ENCODE data around the gene TET3. TPM values are rescaled to one million over a fixed set of nuclear protein-coding genes. Genes with fewer than 3 reads are reported as not detected.

The TET3 gene
- total RNA-seq, 2 donors from 2014 or later = 1.9 to 3.9 TPM

- Histone ChIP-seq H3K36me3 (no peaks in the 10 kb centered on the region), H3K9me3 (no peaks in the 10 kb centered on the region), H3K4me3 (no peak overlapping the region), H3K27ac (no peak overlapping the region), H3K27me3 (no peaks in the 10 kb centered on the region), H3K4me1 (peaks cover 0 to 27% of the 10 kb centered on the region in 2 donors)
- no peak for DNase-seq (ENCODE audit: low spot score)
- no peak for TF ChIP-seq CTCF (IDR thresholded peaks at IDR 0.05)
Measured at GRCh38 chr2:73997813-73998212, 13.1 kb downstream of the TET3 start.

GRCh38 chr2:73998451-73998850, 13.7 kb downstream of the TET3 start:
- TF ChIP-seq CTCF (IDR thresholded peaks at IDR 0.05) = no peak
- Histone ChIP-seq H3K4me1 (peaks cover 0 to 34% of the 10 kb centered on the region in 2 donors), H3K27ac (no peak overlapping the region)

GRCh38 chr2:73998933-73999332, 14.2 kb downstream of the TET3 start:
- no peak for TF ChIP-seq CTCF (IDR thresholded peaks at IDR 0.05)

More at GRCh38 chr2:73998451-73998850, 13.7 kb downstream of the TET3 start:
- no peak overlapping the region for H3K4me3 ChIP-seq
- H3K9me3 ChIP-seq = no peaks in the 10 kb centered on the region
- H3K36me3 ChIP-seq = no peaks in the 10 kb centered on the region
- H3K27me3 ChIP-seq = no peaks in the 10 kb centered on the region
- DNase-seq (ENCODE audit: low spot score) = no peak

GRCh38 chr2:73999881-74000597, 15.3 kb downstream of the TET3 start:
- TF ChIP-seq CTCF (IDR thresholded peaks at IDR 0.05) = no peak
- no peak for DNase-seq (ENCODE audit: low spot score)
- Histone ChIP-seq H3K9me3 (no peaks in the 10 kb centered on the region), H3K36me3 (no peaks in the 10 kb centered on the region), H3K27me3 (no peaks in the 10 kb centered on the region), H3K4me1 (peaks cover 0 to 49% of the 10 kb centered on the region in 2 donors), H3K4me3 (no peak overlapping the region), H3K27ac (no peak overlapping the region)

More at GRCh38 chr2:73998933-73999332, 14.2 kb downstream of the TET3 start:
- DNase-seq (ENCODE audit: low spot score) = no peak
- Histone ChIP-seq H3K36me3 (no peaks in the 10 kb centered on the region), H3K27ac (no peak overlapping the region), H3K27me3 (no peaks in the 10 kb centered on the region), H3K9me3 (no peaks in the 10 kb centered on the region), H3K4me3 (no peak overlapping the region), H3K4me1 (peaks cover 0 to 38% of the 10 kb centered on the region in 2 donors)

GRCh38 chr2:74000666-74001065, 16.0 kb downstream of the TET3 start:
- peaks cover 0 to 55% of the 10 kb centered on the region in 2 donors for H3K4me1 ChIP-seq
- no peak overlapping the region for H3K27ac ChIP-seq
- no peak overlapping the region for H3K4me3 ChIP-seq
- H3K9me3 ChIP-seq = no peaks in the 10 kb centered on the region
- no peak for DNase-seq (ENCODE audit: low spot score)
- no peak for TF ChIP-seq CTCF (IDR thresholded peaks at IDR 0.05)
- no peaks in the 10 kb centered on the region for H3K36me3 ChIP-seq
- H3K27me3 ChIP-seq = no peaks in the 10 kb centered on the region

GRCh38 chr2:74001121-74001520, 16.4 kb downstream of the TET3 start:
- no peak overlapping the region for H3K27ac ChIP-seq
- H3K36me3 ChIP-seq = no peaks in the 10 kb centered on the region
- H3K4me3 ChIP-seq = no peak overlapping the region
- no peaks in the 10 kb centered on the region for H3K27me3 ChIP-seq
- H3K4me1 ChIP-seq = peaks cover 0 to 59% of the 10 kb centered on the region in 2 donors
- no peak for TF ChIP-seq CTCF (IDR thresholded peaks at IDR 0.05)
- DNase-seq (ENCODE audit: low spot score) = no peak
- no peaks in the 10 kb centered on the region for H3K9me3 ChIP-seq

Data from right atrium auricular region (tissue), 2 donors.